ENCODE results near the gene FN3KRP. TPM values are rescaled to one million over a fixed set of nuclear protein-coding genes. Genes with fewer than 3 reads are reported as not detected.
A peak's percentile ranks its signal among the peaks of the same experiment; 100 is the strongest.

The FN3KRP gene, protein sequence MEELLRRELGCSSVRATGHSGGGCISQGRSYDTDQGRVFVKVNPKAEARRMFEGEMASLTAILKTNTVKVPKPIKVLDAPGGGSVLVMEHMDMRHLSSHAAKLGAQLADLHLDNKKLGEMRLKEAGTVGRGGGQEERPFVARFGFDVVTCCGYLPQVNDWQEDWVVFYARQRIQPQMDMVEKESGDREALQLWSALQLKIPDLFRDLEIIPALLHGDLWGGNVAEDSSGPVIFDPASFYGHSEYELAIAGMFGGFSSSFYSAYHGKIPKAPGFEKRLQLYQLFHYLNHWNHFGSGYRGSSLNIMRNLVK
- total RNA-seq = 10 to 100 TPM; 13.1 to 21.2 (median 18.3) TPM

DNA sequence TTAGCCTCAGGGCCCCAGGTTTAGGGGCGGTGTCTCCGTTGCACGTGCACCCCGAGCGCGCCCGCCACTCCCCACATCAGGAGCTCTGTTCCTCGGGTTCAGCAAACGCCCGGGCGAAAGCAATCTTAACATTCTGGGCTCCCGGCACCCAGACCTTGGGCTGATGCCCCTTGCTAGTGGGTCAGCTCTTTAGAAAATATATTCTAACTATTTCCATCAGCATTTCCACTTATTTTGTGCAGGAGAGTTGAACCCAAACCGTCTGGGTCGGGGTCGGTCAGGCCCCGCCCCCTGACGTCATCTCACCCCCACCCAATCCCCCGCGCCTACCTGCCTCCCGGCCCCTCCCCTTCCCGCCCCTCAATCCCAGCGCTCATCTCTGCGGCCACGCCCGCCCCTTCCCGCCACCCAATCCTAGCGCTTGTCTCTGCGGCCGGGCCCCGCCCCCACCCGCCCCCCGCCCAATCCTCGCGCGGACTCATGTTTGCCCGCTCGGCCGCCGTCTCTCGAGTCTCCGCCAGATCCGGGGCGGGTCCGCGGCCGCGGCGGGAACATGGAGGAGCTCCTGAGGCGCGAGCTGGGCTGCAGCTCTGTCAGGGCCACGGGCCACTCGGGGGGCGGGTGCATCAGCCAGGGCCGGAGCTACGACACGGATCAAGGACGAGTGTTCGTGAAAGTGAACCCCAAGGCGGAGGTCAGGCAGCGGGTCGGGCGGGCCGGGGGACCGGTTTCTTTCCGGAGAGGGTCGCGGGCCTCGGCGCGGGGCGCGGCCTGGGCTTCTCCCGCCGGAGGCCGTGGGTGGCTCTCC lies at the start of gene FN3KRP:
Gene FN3KRP, plus strand, starts transcription at position 504 of the 808 bp plus-strand sequence. Its CDS starts 50 bp downstream, at position 554.
- DNase-seq (ENCODE audit: low spot score in 2 of 2) = peak; percentile 89 to 99
- peak within 1 kb of the TSS; percentile 69 for H3K4me3 ChIP-seq (ENCODE audit: low read depth, poor library complexity, severe bottlenecking)
- intact Hi-C loops (cut with DNase I; ENCODE audit: low total_unique reads) = no loop called here
- no peak for TF ChIP-seq POLR2A (IDR thresholded peaks at IDR 0.05)
- no peak for TF ChIP-seq CTCF (IDR thresholded peaks at IDR 0.05)
- WGBS, 2 donors = 1% methylated on average over 24 to 44 of the region's 75 CpGs

DNA sequence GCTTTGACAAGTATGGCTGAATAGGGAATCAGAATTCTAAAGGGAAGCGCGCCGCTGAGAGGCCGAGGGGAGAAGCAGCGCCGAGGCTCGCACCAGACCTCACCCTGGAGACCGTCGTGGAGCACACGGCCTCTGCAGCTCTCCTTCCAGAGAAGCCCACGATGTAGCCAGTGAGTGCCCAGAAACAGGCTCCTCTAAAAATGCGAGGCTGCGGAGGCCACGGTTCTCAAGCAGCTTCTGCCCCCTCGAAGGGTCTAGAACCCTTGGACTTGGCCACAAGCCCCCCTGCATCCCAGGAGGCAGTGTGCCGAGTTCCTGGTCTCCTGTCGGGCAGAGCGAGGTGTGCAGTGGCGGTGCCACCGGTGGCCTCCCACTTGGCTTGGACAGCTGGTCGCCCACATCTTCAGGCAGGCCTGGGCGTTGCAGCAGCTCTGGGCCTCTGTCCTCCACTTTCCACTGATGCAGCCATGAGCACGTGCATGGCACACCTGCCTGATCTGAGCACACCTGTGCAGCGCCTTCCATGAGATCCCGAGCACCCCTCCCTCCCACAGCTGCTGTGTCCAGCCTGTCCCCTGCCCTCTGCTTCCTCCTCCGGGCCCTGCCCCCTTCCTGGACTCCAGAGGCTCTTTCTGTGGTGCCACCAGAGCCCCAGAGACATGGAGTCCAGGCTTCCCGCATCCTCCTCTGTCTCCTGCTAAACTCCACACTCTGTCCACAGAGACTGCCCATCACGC lies 49.4 kb upstream of the FN3KRP start:
- no peak for DNase-seq (ENCODE audit: low spot score in 2 of 2)
- intact Hi-C loops (cut with DNase I; ENCODE audit: low total_unique reads) = no loop called here
- TF ChIP-seq CTCF (IDR thresholded peaks at IDR 0.05) = no peak
- no peak for TF ChIP-seq POLR2A (IDR thresholded peaks at IDR 0.05)
- 88 to 90% methylated on average over 20 to 27 of the region's 28 CpGs for WGBS, 2 donors
- no peak overlapping the region for H3K4me3 ChIP-seq (ENCODE audit: low read depth, poor library complexity, severe bottlenecking)

DNA sequence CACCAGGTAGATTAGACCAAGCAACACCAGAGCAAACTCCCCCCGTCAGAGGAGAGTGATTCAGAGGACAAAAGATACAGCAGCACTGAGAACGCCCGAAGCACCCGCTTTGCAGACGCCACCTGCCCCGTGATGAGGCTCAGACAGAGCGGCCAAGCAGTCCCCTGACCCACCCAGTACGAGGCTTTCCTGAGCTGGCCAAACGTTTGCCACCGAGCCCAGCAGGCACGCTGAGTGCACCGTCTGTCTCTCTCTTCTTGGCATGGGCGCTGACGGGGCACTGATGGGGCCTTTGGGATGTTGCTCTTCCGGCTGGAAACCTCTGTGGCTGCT lies 48.9 kb upstream of the FN3KRP start:
- no peak overlapping the region for H3K4me3 ChIP-seq (ENCODE audit: low read depth, poor library complexity, severe bottlenecking)
- intact Hi-C loops (cut with DNase I; ENCODE audit: low total_unique reads) = no loop called here
- 89 to 92% methylated on average over 15 of the region's 15 CpGs for WGBS, 2 donors
- no peak for DNase-seq (ENCODE audit: low spot score in 2 of 2)
- TF ChIP-seq POLR2A (IDR thresholded peaks at IDR 0.05) = no peak
- no peak for TF ChIP-seq CTCF (IDR thresholded peaks at IDR 0.05)

DNA sequence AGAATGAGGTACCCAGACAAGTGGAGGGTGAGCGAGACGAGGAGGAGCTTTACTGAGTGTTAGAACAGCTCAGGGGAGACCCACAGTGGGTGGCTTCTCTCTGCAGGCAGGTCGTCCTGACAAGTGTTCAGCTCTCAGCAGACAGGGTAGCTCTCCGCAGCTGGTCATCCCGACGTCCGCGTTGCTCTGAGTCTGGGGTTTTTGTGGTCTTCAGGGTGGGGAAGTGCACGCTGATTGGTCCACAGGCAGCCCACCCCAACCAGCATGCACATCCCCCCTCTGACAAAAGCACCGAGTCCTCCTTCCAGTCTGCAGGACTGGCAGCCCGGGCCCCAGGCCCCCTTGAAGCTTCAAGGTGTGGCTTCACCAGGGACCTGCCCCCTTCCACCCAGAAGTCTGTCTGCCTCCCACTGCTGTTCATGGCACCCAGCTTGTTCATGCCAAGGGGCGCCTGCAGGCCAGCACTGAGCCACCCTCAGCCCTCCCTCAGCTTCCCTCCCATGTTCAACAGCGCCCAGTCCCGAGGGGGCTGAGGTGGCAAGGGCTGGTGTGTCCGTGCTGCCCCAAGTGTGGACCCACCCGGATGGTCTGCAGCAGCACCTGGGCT lies 48.4 kb upstream of the FN3KRP start:
- intact Hi-C loops (cut with DNase I; ENCODE audit: low total_unique reads) = no loop called here
- 73 to 80% methylated on average over 11 to 16 of the region's 16 CpGs for WGBS, 2 donors
- H3K4me3 ChIP-seq (ENCODE audit: low read depth, poor library complexity, severe bottlenecking) = no peak overlapping the region
- DNase-seq (ENCODE audit: low spot score in 2 of 2) = no peak
- TF ChIP-seq CTCF (IDR thresholded peaks at IDR 0.05) = no peak
- TF ChIP-seq POLR2A (IDR thresholded peaks at IDR 0.05) = no peak

DNA sequence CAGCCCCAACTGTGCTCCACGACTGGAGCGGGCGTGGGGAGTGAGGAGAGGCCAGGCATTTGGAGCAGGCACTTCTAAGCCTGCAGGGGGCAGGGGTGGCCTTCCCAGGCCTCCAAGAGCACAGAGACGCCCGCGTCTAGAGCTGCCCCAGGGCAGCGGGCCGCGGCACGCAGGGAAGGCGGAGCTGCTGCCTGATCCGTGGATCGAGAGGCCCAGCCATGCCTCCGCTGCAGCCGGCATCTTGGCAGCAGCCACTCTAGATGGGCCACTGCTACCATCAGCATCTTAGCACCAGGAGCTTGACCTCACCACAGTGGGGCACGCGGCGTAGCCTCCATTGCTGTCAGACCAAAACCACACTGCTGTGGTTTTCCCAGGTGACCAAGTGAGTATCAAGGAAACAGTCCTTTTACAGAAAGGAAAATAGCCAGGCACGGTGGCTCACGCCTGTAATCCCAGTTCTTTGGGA lies 47.8 kb upstream of the FN3KRP start:
- no peak for DNase-seq (ENCODE audit: low spot score in 2 of 2)
- no peak overlapping the region for H3K4me3 ChIP-seq (ENCODE audit: low read depth, poor library complexity, severe bottlenecking)
- intact Hi-C loops (cut with DNase I; ENCODE audit: low total_unique reads) = no loop called here

More for the DNA sequence above, 47.8 kb upstream of the FN3KRP start:
- 36 to 38% methylated on average over 17 of the region's 20 CpGs for WGBS, 2 donors
- TF ChIP-seq POLR2A (IDR thresholded peaks at IDR 0.05) (no peak), CTCF (IDR thresholded peaks at IDR 0.05) (no peak)
